ENCODE data around the gene GP9.
"Not testable (repeated sequence)": the region's sequence is repeated elsewhere in the genome, so short reads cannot be mapped to it uniquely, and the experiment has no call there.

The GP9 gene

GRCh38 chr3:129063091-129063640 lies 2.6 kb downstream of the GP9 start:
- Histone ChIP-seq H3K27me3 (ENCODE audit: control insufficient read depth, insufficient read depth, low read length) (no peaks in the 10 kb centered on the region), H3K9me3 (ENCODE audit: control insufficient read depth, insufficient read depth, low read depth, low read length) (no peaks in the 10 kb centered on the region), H3K9ac (ENCODE audit: low read length) (no peak overlapping the region), H3K4me3 (ENCODE audit: low read depth, low read length) (no peak overlapping the region), H3K4me1 (ENCODE audit: control insufficient read depth, insufficient read depth, low read length) (no peaks in the 10 kb centered on the region), H3K27ac (ENCODE audit: low read depth, low read length) (no peak overlapping the region), H3K36me3 (ENCODE audit: control insufficient read depth, insufficient read depth, low read length) (no peaks in the 10 kb centered on the region)

GRCh38 chr3:129063841-129064482 lies 3.4 kb downstream of the GP9 start:
- H3K4me3 ChIP-seq (ENCODE audit: low read depth, low read length), result no peak overlapping the region
- H3K9ac ChIP-seq (ENCODE audit: low read length), result no peak overlapping the region
- no peaks in the 10 kb centered on the region for H3K27me3 ChIP-seq (ENCODE audit: control insufficient read depth, insufficient read depth, low read length)
- H3K27ac ChIP-seq (ENCODE audit: low read depth, low read length), result no peak overlapping the region
- no peaks in the 10 kb centered on the region for H3K4me1 ChIP-seq (ENCODE audit: control insufficient read depth, insufficient read depth, low read length)
- no peaks in the 10 kb centered on the region for H3K9me3 ChIP-seq (ENCODE audit: control insufficient read depth, insufficient read depth, low read depth, low read length)
- no peaks in the 10 kb centered on the region for H3K36me3 ChIP-seq (ENCODE audit: control insufficient read depth, insufficient read depth, low read length)

DNA sequence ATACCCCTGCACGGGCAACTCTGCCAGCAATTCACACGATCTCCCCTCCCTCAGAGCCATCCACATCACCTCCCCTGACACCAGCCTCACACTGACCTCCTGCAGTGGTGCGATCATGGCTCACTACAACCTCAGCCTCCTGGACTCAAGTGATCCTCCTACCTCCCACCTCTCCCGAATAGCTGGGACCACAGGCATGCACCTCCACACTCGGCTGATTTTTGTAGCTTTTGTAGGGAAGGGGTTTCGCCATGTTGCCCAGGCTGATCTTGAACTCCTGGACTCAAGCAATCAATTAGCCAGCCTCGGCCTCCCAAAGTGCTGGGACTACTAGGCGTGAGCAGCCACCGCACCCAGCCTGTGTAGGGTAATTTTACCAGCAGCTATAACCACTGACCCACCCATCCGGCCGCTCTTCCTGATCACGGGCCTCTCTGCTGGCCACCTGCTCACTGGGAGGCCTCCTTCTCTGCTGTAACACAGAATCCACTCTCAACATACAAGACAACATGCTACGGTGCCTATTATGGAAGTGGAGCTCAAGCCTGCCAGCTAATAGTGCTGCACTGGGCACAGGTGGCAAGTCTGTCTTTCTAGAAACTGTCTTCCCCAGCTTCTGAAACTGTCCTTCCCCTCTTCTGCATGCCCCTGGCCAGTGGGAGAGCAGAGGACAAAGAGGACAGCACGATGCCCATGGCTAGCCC lies 4.6 kb downstream of the GP9 start:
- no peak overlapping the region for H3K27ac ChIP-seq (ENCODE audit: low read depth, low read length)
- peaks cover 3% of the 10 kb centered on the region; the same call in 1 of the 2 replicates for H3K9me3 ChIP-seq (ENCODE audit: control insufficient read depth, insufficient read depth, low read depth, low read length)
- H3K9ac ChIP-seq (ENCODE audit: low read length), result no peak overlapping the region
- H3K4me1 ChIP-seq (ENCODE audit: control insufficient read depth, insufficient read depth, low read length), result no peaks in the 10 kb centered on the region
- H3K4me3 ChIP-seq (ENCODE audit: low read depth, low read length), result no peak overlapping the region
- H3K27me3 ChIP-seq (ENCODE audit: control insufficient read depth, insufficient read depth, low read length), result no peaks in the 10 kb centered on the region
- no peaks in the 10 kb centered on the region for H3K36me3 ChIP-seq (ENCODE audit: control insufficient read depth, insufficient read depth, low read length)

- Histone ChIP-seq H3K4me3 (ENCODE audit: low read depth, low read length) (no peak overlapping the region), H3K36me3 (ENCODE audit: control insufficient read depth, insufficient read depth, low read length) (no peaks in the 10 kb centered on the region), H3K27ac (ENCODE audit: low read depth, low read length) (no peak overlapping the region), H3K9ac (ENCODE audit: low read length) (no peak overlapping the region), H3K27me3 (ENCODE audit: control insufficient read depth, insufficient read depth, low read length) (no peaks in the 10 kb centered on the region), H3K9me3 (ENCODE audit: control insufficient read depth, insufficient read depth, low read depth, low read length) (peaks cover 3% of the 10 kb centered on the region; the same call in 1 of the 2 replicates), H3K4me1 (ENCODE audit: control insufficient read depth, insufficient read depth, low read length) (no peaks in the 10 kb centered on the region)
Measured at GRCh38 chr3:129065720-129066073, 5.1 kb downstream of the GP9 start.

DNA sequence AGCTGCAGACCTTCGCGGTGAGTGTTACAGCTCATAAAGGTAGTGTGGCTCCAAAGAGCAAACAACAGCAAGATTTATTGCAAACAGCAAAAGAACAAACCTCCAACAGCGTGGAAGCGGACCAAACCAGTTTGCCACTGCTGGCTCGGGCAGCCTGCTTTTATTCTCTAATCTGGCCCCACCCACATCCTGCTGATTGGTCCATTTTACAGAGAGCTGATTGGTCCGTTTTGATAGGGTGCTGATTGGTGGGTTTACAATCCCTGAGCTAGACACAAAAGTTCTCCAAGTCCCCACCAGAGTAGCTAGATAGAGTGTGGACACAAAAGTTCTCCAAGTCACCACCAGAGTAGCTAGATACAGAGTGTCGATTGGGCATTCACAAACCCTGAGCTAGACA lies 7.1 kb downstream of the GP9 start:
- H3K27ac ChIP-seq (ENCODE audit: low read depth, low read length); H3K27me3 ChIP-seq (ENCODE audit: control insufficient read depth, insufficient read depth, low read length); H3K4me3 ChIP-seq (ENCODE audit: low read depth, low read length); H3K4me1 ChIP-seq (ENCODE audit: control insufficient read depth, insufficient read depth, low read length); H3K36me3 ChIP-seq (ENCODE audit: control insufficient read depth, insufficient read depth, low read length); H3K9me3 ChIP-seq (ENCODE audit: control insufficient read depth, insufficient read depth, low read depth, low read length); H3K9ac ChIP-seq (ENCODE audit: low read length): not testable (repeated sequence)

- Histone ChIP-seq H3K9me3 (ENCODE audit: control insufficient read depth, insufficient read depth, low read depth, low read length) (peaks cover 3% of the 10 kb centered on the region; the same call in 1 of the 2 replicates), H3K36me3 (ENCODE audit: control insufficient read depth, insufficient read depth, low read length) (no peaks in the 10 kb centered on the region), H3K4me1 (ENCODE audit: control insufficient read depth, insufficient read depth, low read length) (no peaks in the 10 kb centered on the region), H3K9ac (ENCODE audit: low read length) (no peak overlapping the region), H3K4me3 (ENCODE audit: low read depth, low read length) (peak overlapping the region; percentile 23; the same call in 1 of the 2 replicates), H3K27ac (ENCODE audit: low read depth, low read length) (no peak overlapping the region), H3K27me3 (ENCODE audit: control insufficient read depth, insufficient read depth, low read length) (no peaks in the 10 kb centered on the region)
Measured at GRCh38 chr3:129068291-129068886, 7.8 kb downstream of the GP9 start.

GRCh38 chr3:129069313-129070085 lies 8.9 kb downstream of the GP9 start:
- not testable (repeated sequence) for H3K4me3 ChIP-seq (ENCODE audit: low read depth, low read length); H3K27ac ChIP-seq (ENCODE audit: low read depth, low read length); H3K9me3 ChIP-seq (ENCODE audit: control insufficient read depth, insufficient read depth, low read depth, low read length); H3K36me3 ChIP-seq (ENCODE audit: control insufficient read depth, insufficient read depth, low read length); H3K27me3 ChIP-seq (ENCODE audit: control insufficient read depth, insufficient read depth, low read length); H3K4me1 ChIP-seq (ENCODE audit: control insufficient read depth, insufficient read depth, low read length); H3K9ac ChIP-seq (ENCODE audit: low read length)

DNA sequence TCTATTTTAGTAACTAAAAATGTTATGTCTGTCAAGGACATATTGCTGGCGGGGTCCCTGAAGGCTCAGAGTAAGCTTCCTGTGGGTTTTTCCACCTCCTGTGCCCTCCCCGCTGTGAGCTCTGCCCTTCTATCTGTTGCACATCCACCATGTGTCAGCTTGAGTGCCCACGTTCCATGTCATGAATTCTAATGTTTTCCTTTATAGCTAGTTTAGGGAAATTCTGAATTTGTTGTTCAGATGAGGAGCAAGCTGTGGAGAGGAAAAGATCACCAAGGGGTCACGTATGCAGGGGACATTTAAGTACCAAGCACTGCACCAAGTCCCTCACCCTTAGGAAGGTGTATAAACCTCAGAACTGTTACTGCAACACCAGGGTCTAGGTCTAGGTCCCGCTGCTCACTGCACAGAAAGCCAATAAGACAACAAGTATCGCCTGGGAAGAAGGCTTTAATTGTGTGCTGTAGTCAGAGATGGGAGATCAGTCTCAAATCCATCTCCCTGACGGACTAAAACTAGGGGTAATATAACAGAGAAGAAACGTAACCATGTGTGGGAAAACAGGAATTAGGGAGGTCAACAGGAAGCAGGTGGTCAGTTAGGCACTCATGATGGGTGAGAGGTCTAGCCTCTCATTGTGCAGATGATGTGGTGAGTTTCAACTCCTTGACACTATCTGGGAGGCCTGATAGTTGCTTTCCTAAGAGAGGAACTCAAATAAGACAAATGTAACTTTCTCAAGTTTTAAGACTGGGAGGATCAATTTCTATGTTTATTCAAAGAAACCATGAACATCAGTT lies 9.7 kb downstream of the GP9 start:
- Histone ChIP-seq H3K4me3 (ENCODE audit: low read depth, low read length) (no peak overlapping the region), H3K9me3 (ENCODE audit: control insufficient read depth, insufficient read depth, low read depth, low read length) (peaks cover 3% of the 10 kb centered on the region; the same call in 1 of the 2 replicates), H3K27me3 (ENCODE audit: control insufficient read depth, insufficient read depth, low read length) (no peaks in the 10 kb centered on the region), H3K27ac (ENCODE audit: low read depth, low read length) (no peak overlapping the region), H3K4me1 (ENCODE audit: control insufficient read depth, insufficient read depth, low read length) (no peaks in the 10 kb centered on the region), H3K36me3 (ENCODE audit: control insufficient read depth, insufficient read depth, low read length) (no peaks in the 10 kb centered on the region), H3K9ac (ENCODE audit: low read length) (no peak overlapping the region)

DNA sequence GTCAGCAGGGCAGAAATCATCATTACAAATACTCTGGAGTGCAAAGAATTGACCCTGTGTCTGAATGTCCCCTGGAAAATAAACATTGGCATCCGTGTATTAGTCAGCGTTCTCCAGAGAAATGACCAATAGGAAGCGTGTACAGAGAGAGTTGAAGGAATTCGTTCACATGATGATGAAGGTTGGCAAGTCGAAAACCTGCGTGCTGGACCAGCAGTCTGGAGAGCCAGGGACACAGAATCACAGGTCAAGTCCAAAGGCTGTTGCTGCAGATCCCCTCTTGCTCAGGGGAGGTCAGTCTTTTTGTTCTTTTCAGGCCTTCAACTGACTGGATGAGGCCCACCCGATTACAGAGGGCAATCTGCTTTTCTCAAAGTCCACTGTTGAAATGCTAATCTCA lies 16.6 kb downstream of the GP9 start:
- H3K4me1 ChIP-seq (ENCODE audit: control insufficient read depth, insufficient read depth, low read length), result no peaks in the 10 kb centered on the region
- H3K27me3 ChIP-seq (ENCODE audit: control insufficient read depth, insufficient read depth, low read length), result no peaks in the 10 kb centered on the region
- H3K4me3 ChIP-seq (ENCODE audit: low read depth, low read length), result no peak overlapping the region
- no peak overlapping the region for H3K27ac ChIP-seq (ENCODE audit: low read depth, low read length)
- no peaks in the 10 kb centered on the region for H3K36me3 ChIP-seq (ENCODE audit: control insufficient read depth, insufficient read depth, low read length)
- no peaks in the 10 kb centered on the region for H3K9me3 ChIP-seq (ENCODE audit: control insufficient read depth, insufficient read depth, low read depth, low read length)
- H3K9ac ChIP-seq (ENCODE audit: low read length), result no peak overlapping the region

GRCh38 chr3:129078510-129078909 lies 17.9 kb downstream of the GP9 start:
- Histone ChIP-seq H3K36me3 (ENCODE audit: control insufficient read depth, insufficient read depth, low read length) (no peaks in the 10 kb centered on the region), H3K4me1 (ENCODE audit: control insufficient read depth, insufficient read depth, low read length) (no peaks in the 10 kb centered on the region), H3K27me3 (ENCODE audit: control insufficient read depth, insufficient read depth, low read length) (no peaks in the 10 kb centered on the region), H3K9me3 (ENCODE audit: control insufficient read depth, insufficient read depth, low read depth, low read length) (no peaks in the 10 kb centered on the region), H3K9ac (ENCODE audit: low read length) (no peak overlapping the region), H3K4me3 (ENCODE audit: low read depth, low read length) (no peak overlapping the region), H3K27ac (ENCODE audit: low read depth, low read length) (no peak overlapping the region)
